HG03442 (cell line): Measurements from ENCODE around the gene CLCNKB.
"Not testable (repeated sequence)": the region's sequence is repeated elsewhere in the genome, so short reads cannot be mapped to it uniquely, and the experiment has no call there.

Source experiments
- ATAC-seq: cut with Tn5 transposase; IDR thresholded peaks from one replicate; pipeline ENCODE4 v1.9.1; 2021; ENCODE audit warnings: mild to moderate bottlenecking, moderate library complexity; ENCODE audit not compliant: unreplicated experiment

The CLCNKB gene

GRCh38 chr1:16014509-16015482, 28.8 kb upstream of the CLCNKB start:
- no peak for ATAC-seq

- ATAC-seq = no peak
Observed at GRCh38 chr1:16015491-16015890, 28.1 kb upstream of the CLCNKB start.

DNA sequence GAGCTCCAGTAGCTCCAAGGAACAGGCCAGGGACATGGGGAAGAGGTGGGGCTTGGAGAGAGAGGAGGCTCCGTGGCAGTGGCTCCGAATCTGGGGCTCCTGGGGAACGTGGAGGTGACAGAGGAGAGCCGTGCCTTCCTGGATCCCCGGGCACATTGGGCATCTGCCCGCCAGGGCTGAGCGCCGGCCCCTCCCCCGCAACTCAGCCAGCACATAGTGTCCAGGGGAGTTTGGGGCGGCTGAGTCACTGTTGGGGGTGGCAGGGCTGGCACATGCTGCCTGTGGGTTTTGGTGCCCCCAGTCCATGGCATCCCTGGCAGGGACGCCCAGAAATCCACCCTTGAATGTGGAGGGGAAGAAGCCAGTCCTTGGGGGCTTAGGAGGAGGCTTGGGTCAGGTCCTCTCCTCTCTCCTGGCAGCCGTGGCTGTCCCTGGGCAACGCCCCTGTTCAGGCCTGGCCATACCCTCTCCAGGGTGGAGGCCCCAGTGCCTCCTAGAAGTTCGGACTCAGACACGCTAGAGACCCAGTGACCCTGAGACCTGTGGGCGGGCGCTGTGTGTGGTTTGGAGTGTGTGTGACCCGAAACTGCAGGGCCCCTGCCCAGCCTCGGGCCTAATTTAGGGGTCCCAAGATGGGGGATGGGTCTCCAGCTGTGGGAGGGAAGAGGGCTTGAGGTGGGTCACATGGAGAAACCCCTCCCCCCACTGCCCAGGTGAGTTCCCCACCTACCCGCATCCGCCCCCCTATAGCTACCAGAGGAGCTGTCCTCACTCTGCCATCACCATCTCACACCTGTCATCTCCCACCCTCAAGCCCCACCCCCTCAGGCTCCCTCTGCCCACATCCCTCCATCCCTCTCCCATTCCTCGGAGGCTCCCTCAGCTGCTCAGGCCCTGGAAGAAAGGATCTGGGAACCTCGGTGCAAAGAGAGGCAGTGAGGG, 27.4 kb upstream of the CLCNKB start:
- ATAC-seq = no peak

GRCh38 chr1:16017076-16017460, 26.5 kb upstream of the CLCNKB start:
- ATAC-seq = no peak

DNA sequence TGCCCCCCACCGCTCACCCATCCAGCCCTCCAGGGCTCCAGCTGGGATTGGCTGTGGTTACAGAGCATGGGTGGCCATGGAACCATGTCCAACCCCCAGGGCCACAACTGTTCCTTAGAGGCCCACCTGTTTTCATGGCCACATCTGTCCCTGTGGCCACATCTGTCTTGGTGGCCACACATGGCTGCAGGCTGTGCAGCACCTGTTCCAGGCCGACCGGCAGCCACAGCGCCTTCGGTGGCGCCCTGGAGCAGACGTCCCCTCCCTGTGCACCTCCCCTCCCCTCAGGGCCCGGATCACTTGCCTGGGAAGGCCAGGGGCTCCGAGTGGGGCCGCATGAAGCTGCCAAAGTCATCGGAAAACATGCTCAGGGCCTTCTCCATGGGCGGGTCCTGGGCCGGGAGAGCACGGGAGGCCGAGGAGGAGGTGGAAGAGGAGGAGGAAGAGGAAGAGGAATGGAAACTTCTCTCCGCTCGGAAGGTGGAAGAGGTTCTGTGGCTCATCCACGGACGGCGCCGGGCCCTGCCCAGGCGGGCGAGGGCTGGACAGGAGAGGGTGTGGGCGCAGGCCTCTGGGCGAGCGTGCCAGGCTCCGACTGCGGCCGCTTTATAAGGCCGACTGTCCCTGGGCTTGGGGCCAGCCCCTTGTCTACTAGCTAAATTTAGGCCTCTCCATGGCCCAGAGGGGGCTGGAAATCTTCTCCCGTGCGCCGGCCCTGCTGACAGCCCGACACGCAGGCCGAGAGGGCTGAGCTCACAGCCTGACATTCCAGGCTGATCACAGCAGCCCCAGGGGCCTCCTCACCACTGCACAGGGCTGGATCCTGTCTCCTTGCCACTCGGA, 25.9 kb upstream of the CLCNKB start, which contains the start of gene HSPB7:
Gene HSPB7 (minus strand): TSS at position 583 of the 843 bp plus-strand sequence. CDS start 80 bp downstream, at position 503.
- ATAC-seq = no peak

- ATAC-seq = no peak
Observed at GRCh38 chr1:16018308-16018707, 25.3 kb upstream of the CLCNKB start.

DNA sequence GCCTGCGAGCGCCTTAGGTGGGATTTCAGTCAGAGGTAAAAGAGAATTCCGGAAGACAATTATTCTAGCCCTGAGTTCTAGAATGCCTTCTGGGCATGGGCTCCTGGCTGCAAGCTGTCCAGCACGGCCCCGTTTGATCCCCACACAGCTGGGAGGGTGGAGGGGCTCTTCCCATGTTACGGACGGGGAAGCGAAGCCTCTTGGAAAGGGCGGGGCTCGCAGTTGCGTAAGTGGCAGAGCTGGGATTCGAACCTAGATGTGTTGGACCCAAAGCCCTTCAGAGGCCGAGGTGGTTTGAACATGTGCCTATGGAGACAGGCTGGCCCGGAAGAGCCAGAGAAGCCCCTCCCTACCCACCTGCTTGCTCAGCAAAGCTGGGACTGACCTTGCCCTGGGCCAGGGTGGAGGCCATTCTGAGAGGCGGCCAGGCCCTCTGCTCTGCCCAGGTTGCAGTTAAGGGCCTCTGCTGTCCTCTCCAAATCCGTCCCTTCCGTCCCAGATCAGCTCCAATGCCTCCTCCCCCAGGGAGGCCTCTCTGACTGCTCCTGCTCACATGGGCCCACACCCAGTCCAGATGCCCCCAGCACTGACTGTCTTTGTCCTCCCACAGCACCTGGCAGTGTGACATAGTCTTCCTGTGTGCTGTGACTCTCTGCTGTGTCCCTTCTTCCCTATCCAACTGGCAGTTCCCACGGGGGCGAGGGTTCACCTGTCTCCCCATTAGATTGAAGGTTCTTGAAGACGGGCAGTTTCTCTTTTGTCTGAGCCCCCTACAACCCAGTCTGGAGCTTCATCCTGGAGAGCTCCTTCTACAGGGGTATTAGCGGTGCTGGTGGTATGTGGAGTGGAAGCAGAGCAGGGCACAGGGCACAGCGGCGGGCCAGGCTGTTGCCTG, 24.6 kb upstream of the CLCNKB start:
- no peak for ATAC-seq

GRCh38 chr1:16019644-16020277, 23.8 kb upstream of the CLCNKB start:
- no peak for ATAC-seq

DNA sequence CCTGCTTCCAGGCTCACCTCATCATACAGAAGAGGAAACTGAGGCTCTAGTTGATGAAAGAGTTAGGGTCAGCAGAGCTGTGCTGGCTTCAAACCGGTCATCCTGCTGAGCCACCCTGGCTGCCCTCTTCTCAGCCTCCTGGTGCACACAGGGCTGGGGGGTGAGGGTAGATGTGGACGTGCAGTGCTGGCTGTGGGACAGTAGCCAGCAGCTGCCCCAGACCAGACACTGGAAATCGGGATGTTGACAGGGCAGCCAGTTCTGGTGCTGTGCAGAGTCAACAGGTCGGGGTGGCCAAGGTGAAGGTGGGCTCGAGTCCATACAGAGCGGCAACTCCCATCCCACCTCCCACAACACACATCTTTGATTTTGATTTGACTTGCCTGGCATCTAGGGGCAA, 23.3 kb upstream of the CLCNKB start:
- ATAC-seq = no peak

DNA sequence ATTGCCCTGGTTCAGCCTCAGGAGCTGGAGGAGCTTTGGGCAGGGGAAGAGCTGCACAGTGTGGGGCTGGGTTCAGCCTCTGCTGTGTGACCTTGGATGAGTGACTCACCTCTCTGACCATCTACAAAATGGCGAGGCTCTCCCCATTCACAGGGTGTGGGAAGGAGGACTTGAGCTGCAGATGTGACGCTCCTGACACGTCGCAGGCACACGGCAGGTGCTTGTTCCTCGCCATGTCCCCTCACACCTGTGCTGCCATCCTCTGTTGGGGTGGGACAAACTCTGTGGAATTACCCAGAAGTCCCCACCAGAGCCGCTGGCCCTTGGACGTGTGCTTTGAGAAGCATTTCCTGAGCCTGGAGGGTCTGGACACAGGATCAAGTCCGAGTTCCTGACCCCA, 22.7 kb upstream of the CLCNKB start:
- not testable (repeated sequence) for ATAC-seq

DNA sequence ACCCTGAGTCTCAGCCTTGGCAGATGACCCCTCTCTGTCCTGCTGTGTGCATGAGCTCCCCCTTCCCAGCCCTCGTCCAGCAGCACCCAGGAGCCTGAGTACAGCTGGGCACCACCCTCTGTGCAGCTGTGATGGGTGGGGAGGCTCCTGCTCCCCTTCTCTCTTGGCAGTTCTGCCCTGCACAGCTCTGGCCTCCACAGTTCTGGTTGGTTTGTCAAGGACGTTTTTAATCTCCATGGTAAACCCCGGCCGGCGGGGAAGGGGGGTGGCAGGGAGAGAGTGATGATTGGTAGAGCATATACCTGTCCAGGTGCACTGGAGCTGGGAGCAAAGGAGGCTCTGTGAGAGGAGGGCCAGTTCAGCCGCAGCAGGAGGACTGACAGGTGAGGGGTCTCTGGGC, 21.9 kb upstream of the CLCNKB start, which contains the start of gene CLCNKA:
Gene CLCNKA (plus strand): TSS at position 356 of the 400 bp plus-strand sequence. CDS start 584 bp downstream, outside the sequence.
- ATAC-seq = no peak

- no peak for ATAC-seq
Observed at GRCh38 chr1:16022393-16022792, 21.2 kb upstream of the CLCNKB start.

GRCh38 chr1:16023050-16023653, 20.4 kb upstream of the CLCNKB start:
- ATAC-seq = no peak

DNA sequence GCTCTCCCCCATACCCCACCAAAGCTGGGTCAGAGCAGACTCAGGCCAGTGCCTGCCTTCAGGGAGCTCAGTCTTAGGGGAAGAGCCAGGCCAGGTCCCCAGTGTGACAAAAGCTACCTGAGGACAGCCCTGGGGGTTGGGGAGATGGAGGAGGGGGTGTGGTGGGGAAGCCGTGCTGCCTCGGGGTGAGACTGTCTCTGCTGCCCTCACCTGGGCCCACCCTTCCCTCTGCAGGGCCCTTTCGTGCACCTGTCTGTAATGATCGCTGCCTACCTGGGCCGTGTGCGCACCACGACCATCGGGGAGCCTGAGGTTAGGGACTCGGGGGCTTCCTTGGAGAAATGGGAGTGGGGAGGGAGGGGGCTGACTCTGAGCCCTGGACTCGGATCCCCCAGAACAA, 17.3 kb upstream of the CLCNKB start:
- not testable (repeated sequence) for ATAC-seq

DNA sequence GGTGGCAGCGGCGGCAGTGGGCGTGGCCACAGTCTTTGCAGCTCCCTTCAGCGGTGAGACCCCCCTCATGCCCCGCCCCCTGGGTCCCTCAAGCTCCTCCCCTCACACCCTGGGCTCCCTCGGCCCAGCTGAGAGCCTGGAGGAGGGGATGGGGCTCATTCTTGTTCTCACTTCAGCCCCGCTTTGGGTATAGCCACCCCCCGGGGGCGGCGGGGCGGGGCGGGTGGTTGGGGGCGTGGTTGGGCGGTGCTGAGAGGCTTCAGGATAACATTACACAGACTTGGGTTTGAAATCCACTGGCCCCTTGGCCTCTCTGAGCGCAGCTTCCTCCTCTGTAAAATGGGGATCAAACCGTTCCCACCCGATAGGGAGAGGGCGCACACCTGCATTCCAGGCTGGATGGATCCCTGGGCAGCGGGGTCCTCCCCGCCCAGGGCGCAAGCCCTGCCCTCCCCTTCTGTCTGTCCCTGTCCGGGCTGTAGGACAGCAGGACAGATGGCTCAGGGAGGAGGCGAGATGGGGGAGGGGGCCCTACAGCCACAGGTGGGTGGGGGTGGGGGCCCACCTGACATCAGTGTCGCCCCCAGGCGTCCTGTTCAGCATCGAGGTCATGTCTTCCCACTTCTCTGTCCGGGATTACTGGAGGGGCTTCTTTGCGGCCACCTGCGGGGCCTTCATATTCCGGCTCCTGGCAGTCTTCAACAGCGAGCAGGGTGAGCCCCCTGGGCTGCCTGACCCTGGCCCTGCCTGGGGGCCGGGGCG, 16.7 kb upstream of the CLCNKB start:
- ATAC-seq = no peak

- no peak for ATAC-seq
Observed at GRCh38 chr1:16028237-16029002, 15.2 kb upstream of the CLCNKB start.

DNA sequence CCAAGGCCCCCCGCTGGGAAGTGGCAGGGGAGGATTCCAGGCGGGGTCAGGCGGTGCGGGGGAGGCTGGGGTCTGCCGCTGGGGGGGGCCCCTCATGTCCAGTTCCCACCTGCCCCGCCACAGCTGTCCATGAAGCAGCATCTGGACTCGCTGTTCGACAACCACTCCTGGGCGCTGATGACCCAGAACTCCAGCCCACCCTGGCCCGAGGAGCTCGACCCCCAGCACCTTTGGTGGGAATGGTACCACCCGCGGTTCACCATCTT, 14.6 kb upstream of the CLCNKB start:
- ATAC-seq = not testable (repeated sequence)
